ENCODE measurements around the gene ACP6. TPM values are rescaled to one million over a fixed set of nuclear protein-coding genes. Genes with fewer than 3 reads are reported as not detected.

Gene ACP6
- total RNA-seq: 4.3 and 5.8 TPM in 2 replicates

GRCh38 chr1:147670319-147671001, at the start of gene ACP6:
Gene ACP6 (minus strand): TSS chr1:147670524. CDS start chr1:147670048, 476 bp downstream.

Other genes starting within 250 kb of the ACP6 start
- gene BCL9, start 129.0 kb downstream of the ACP6 start, total RNA-seq: 1.1 and 3.2 TPM in 2 replicates
- gene GJA5, start 90.1 kb upstream of the ACP6 start, total RNA-seq: 162 and 842 TPM in 2 replicates
- gene GJA8, start 232.3 kb upstream of the ACP6 start, total RNA-seq: not detected in 2 replicates